ENCODE results near the gene INTS3.

INTS3 gene

DNA sequence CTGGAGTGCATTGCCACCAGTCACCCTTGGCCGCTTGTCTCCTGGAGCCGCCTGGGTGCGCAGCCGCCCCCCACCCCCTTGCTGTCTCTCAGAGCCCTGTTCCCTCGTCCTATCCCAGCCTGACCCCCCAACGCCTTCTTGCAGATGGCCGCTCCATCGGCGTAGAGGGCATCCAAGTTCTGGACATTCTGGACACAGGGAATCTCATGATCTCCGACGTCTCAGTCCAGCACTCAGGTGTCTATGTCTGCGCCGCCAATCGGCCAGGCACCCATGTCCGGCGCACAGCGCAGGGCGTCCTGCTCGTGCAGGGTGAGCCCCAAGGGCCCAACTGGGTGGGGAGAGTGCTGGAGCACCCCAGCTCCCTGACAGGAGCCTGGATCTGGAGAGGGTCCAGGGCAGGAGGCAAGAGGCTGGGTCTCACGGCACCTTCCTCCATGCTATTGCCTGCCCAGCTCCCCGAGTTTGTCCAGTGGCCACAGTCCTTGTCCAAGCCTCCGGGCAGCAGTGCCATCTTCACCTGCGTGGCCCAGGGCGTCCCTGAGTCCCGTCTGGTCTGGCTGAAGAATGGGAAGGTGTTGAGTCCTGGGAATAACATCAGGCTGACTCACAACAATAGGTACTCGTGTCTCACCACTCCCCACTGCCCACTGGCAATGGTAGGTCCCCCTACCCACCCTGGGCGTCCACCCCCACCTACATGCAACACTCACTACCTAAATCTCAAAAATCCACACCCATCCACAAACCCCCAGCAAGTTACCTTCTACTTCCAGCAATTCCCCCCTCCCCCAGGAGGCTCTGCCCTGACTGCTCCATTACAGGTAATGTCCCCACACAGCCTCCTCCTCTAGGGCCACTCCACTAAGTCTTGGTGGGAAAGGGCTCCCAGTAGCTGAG lies 72.0 kb downstream of the INTS3 start:
- DNase-seq = no peak

DNA sequence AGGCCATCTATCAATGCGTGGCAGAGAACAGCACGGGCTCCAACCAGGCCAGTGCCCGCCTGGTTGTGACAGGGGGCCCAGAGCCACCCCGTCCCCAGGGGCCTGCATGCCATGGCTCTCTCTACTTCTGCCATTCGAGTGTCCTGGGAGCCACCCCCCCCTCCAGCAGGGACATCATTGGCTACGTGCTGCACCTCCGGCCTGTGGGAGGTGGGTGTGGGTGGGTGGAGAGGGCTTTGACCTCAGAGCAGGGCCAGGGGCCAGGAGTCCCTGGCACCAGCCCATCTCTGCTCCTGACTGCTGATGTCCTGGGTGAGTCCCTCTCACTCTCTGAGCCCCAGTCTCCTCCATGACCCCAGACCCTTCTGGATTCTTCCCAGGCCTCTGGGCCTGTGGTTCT lies 72.7 kb downstream of the INTS3 start:
- no peak for DNase-seq

DNA sequence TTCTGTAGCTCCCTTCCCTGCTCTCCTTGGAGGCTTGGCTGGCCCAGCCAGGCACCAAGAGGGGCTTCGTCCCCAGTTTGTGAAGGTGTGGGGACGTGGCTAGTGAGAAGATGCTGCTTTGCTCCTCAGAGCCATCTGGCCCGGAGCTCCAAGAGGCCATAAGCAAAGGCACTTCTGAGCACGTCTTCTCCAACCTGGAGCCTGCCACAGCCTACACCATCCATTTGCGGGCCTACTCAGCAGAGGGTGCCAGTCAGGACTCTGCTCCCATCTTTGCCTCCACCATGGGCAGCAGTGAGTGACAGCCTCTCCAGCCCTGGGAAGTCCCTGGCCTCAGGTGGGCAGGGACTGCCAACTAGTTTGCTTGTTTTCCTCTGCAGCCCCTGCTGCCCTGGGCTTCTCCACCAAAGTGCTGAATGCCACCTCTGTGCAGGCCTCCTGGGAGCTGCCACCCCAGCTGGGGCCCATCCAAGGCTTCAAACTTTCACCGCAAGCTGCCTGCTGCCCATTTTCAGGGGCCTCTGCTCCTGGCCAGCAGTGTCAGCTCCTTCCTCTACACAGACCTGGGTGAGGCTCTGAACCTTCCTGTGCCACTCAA lies 73.3 kb downstream of the INTS3 start:
- no peak for DNase-seq

DNA sequence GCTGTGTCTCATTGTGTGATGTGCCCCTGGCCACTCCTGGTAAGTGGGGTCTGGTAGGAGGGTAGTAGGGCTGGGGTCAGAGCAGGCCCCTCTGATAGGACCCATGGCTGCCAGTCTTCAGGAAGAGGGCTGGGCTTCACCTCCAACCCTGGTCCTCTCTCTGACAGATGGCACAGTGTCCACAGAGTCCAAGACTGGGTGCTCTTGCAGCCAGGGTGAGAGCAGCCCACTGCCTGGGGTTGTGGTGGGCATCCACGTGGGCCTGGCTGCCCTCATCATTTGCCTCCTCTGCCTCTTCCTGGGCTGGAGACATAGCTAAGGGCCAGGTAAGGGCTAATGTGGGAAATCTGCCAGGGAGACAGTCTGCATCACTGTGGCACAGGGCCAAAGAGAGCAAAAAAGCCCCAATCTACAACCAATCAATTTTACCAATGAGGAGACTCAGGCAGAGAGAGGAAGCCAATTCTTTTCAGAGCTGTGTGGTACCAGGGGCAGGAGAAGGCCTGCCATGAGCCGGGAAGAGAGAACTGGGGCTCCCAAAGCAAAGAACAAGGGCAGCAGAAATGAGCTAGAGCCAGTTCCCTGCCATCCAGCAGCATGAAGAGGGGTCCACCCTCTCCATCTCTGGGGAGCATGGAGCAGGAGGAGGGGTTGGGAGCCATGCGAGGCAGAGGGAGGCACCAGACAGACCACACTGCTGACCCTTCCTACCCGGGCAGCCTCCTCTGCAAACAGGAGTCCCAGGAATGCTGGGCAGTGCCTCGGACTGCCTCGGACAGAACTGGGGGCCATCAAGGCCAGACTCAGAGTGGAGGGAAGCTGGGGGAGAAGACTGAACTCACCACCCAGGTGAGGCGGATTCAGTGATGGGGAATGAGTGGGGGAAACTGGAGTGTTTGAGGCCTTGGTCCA lies 74.2 kb downstream of the INTS3 start:
- DNase-seq = no peak

DNA sequence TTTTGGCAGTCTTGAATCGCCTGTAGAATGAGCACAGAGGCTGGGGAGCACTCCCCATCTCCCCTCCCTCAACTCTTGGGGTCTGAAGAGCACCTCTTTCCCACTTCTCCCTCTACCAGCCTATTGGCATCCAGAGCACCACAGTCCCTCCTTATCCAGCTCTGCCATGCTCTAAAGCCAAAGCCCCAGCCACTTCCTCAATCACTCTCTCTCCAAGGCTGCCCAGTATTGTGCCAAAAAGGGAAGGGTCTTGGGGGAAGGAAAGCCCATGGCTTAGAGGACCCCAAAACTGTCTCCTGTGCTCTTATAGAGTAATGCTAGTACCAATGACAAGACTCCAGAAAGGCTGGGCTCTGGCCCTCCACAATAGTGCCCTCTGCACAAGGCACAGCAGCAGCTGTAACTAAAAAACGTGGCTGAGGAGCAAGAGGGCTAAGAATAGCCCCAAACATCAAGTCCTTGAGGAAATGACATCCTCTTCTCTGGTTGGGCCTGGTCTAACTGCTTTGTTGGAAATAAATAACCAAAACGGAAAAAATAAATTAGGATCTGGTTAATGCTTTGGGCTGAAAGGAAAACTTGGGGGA lies 75.7 kb downstream of the INTS3 start:
- DNase-seq = no peak

DNA sequence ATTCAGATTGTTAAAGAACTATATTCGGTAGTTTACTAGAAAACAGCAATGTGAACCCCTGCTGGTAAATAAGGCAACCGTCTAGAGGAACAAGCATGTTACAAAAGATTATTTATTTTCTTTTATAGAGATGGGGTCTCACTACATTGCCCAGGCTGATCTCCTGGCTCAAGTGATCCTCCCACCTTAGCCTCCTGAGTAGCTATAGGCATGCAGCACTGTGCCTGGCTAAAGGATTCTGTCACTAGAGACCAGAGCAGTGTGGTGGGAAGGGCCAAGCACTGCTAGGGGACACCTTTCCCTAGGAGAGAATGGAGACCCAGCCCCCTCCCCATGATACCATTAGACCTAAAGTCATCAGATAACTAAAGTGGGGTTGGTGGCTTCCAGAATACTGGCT lies 76.3 kb downstream of the INTS3 start:
- no peak for DNase-seq

DNA sequence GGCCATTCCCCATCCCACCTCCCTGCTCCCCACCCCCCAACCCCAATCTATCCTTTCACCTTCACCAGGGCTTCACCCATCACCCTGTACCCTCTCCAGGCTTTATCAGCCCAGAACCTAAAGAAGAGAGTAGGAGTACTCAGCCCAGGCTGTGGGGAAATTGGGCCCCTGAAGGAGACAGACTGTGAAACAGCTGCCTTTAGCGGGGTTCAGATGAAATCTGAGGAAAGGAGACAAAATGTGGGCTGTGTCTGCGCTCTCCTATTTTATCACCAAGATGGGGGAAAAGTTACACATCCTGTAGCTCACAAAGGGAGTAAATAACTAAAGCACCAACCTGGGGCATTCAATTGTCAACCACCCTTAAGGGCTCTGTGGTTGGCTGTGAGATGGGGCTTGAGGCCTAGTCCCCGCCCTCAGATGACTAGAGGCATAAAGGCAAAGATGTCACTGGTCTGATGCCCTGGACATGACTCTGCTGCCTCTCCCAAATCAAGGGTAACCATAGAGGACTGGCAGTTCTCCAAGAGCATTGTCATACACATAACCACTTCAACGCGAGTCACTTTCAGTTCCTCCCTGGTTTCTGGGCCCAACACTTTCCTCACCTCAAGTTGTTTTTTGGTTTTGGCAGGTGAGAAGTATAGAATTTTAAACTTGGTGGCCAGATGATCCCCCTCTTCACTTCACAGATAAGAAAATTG lies 77.3 kb downstream of the INTS3 start:
- peak; percentile 96 for DNase-seq

DNA sequence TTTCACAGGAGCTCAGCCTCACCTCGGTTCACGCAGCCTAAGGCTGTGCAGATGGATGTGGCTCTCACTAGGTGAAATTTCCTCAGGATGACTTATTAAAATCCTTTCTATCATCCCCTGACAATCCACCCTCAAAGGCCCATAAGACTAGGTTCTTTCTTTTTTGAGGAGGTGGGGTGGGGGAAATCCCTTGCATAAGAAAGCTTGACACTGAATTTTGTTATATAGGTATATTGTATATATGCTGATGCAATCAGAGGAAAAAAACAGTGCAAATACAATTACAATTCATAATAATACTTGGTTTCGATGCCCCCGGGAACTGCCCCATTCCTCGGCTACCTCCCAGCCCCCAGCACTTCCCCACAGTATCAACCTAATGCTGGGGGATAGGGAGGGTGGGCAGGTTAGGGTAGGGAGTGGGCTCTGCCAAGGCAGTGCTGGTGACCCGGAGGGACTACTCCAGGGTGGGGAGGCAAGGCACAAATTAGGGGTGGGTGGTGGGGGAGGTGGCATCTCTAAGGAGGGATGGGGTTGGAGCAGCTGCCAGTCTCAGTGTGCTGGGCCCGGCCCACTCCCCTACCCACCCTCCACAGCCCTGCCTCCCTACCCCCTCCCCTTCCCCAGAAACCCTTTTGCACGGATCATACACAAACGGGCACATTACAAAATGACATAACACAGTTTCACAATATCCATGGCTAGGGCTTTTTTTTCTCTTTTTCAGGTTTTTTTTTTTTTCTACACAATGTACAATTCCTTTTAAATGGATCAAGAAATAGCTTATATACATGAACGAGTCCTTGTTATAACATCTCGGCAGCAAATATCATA lies 78.3 kb downstream of the INTS3 start:
- DNase-seq = no peak

DNA sequence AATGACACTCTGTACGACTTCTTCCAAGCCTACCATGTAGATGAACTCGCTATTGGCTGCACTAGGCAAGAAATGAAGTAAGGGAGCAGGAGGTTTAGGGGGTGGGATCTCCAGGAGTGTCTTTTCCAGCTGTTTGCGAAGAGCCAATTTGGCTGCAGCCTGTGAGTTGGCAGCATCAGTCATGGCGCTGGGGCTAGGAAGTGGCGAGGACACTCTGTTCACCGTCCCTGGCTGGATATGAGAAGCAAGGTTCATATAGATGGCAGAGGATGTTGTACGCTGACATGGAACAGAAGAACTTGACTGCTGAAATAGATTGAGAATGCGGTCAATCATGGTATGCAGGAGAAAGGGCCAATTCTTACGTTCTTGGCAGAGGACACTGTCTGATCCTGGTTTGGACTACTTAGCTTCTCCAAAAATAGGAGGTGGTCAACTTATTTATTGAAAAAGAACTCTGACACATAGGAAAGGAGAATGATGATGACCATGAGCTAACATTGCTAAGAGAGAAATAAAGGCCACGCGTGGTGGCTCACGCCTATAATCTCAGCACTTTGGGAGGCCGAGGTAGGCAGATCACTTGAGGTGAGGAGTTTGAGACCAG lies 88.5 kb downstream of the INTS3 start:
- DNase-seq = no peak

DNA sequence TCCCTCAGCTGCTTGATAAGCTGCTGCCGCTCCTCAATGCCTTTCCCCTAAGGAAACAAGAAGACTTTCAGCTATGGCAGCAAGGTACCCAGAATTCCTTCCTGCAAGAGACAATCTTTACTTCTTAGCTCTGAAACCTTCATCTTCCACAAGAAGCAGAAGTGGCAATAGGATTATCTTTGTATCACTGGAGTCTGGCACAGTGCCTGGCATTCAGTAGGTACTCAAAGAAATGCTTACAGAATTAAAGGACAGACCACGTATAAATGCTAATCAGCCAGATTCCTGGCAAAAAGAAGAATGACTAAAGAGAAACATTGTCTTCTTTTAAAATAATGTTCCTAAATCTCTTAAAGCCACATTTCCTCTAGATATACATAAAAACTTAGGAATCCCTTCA lies 91.0 kb downstream of the INTS3 start:
- DNase-seq = no peak
